IPS-20b (cell line): Measurements from ENCODE around the gene MITF.

Experiments used
- H3K27ac ChIP-seq: one replicate; pipeline ENCODE4 v1.5.1; 2013; ENCODE audit warnings: low read length
- H3K27me3 ChIP-seq: 2 replicates; pipeline ENCODE4 v1.6.1; 2013; ENCODE audit warnings: mild to moderate bottlenecking, low read length, inconsistent platforms; ENCODE audit not compliant: insufficient read depth
- H3K36me3 ChIP-seq: 2 replicates; pipeline ENCODE4 v1.6.1; 2013; ENCODE audit warnings: low read depth, mild to moderate bottlenecking, inconsistent platforms, low read length, moderate library complexity; ENCODE audit not compliant: insufficient read depth
- H3K4me1 ChIP-seq: 2 replicates; pipeline ENCODE4 v1.6.1; 2013; ENCODE audit warnings: mild to moderate bottlenecking, control low read depth, inconsistent platforms, low read length, moderate library complexity; ENCODE audit not compliant: insufficient read depth
- H3K4me3 ChIP-seq: 2 replicates; pipeline ENCODE4 v1.5.1; 2013; ENCODE audit warnings: mild to moderate bottlenecking, low read length, inconsistent platforms
- H3K9ac ChIP-seq: 2 replicates; pipeline ENCODE4 v1.6.1; 2013; ENCODE audit warnings: low read depth, mild to moderate bottlenecking, inconsistent platforms, low read length, moderate library complexity
- H3K9me3 ChIP-seq: 2 replicates; pipeline ENCODE4 v1.6.1; 2013; ENCODE audit warnings: mild to moderate bottlenecking, low read depth, low read length, inconsistent platforms; ENCODE audit not compliant: insufficient read depth

Gene MITF

DNA sequence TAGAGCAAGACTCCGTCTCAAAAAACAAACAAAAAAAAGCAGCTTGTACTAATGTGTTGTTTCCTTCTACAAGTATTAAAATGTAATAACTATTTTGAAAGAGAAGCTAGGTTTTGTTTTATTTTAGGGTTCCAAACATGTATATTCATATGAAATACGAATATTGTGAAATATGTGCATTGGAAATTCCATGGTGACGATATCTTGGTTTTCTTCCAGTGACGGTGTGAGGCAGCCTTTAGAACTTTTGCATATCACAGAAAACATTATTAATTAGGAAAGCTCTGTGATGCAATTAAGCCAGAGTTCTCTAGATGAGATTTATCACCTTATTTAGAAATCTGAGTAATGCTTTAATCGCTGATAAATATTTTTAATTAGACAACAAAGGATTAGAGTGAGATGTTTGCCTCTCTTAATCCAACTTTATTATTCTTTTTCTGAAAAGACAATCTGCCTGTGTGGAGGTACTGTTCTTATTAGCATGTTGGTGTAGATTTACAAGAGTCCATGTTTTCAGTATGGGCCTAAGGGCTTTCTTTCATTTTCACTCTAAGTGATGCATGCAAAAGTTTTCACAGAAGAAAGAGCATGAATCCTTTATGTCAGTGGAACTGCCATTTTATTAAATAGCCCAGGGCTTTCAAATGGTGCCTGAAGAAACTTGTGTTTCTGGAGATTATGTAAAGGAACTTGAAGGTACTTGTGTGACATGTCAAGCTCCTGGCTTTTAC lies 222.6 kb downstream of the MITF start:
- no peaks in the 10 kb centered on the region for H3K9me3 ChIP-seq
- H3K9ac ChIP-seq: no peak overlapping the region
- no peak overlapping the region for H3K4me3 ChIP-seq
- H3K4me1 ChIP-seq: no peaks in the 10 kb centered on the region
- no peaks in the 10 kb centered on the region for H3K27me3 ChIP-seq
- H3K36me3 ChIP-seq: no peaks in the 10 kb centered on the region
- H3K27ac ChIP-seq: no peak overlapping the region

- no peaks in the 10 kb centered on the region for H3K27me3 ChIP-seq
- no peaks in the 10 kb centered on the region for H3K36me3 ChIP-seq
- H3K4me3 ChIP-seq: no peak overlapping the region
- no peaks in the 10 kb centered on the region for H3K4me1 ChIP-seq
- H3K27ac ChIP-seq: no peak overlapping the region
- no peaks in the 10 kb centered on the region for H3K9me3 ChIP-seq
- no peak overlapping the region for H3K9ac ChIP-seq
These were observed 224.4 kb downstream of the MITF start for GRCh38 chr3:69963643-69964042.

DNA sequence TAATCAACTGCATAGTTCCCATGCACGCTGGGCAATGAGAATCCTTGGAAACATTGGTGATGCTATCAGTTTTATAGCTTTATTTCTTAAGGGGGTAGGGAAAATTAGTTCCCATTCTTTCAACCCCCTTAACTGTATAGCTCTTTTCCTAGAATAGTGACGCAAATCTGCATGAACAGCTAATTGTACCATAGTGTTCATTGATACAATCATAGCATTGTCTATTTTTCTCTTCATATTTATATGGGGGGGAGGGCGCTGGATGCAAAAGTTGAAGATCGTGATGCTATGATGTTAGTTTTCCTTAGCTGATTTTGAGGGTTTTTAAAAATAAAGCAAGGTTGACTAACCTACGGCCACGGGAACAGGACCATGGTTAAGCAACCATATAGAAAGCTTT lies 227.9 kb downstream of the MITF start:
- H3K9me3 ChIP-seq: no peaks in the 10 kb centered on the region
- no peaks in the 10 kb centered on the region for H3K36me3 ChIP-seq
- no peaks in the 10 kb centered on the region for H3K4me1 ChIP-seq

GRCh38 chr3:69970827-69971226 lies 231.6 kb downstream of the MITF start:
- no peak overlapping the region for H3K9ac ChIP-seq
- no peaks in the 10 kb centered on the region for H3K4me1 ChIP-seq
- H3K4me3 ChIP-seq: no peak overlapping the region
- no peak overlapping the region for H3K27ac ChIP-seq
- H3K9me3 ChIP-seq: no peaks in the 10 kb centered on the region
- no peaks in the 10 kb centered on the region for H3K27me3 ChIP-seq
- H3K36me3 ChIP-seq: no peaks in the 10 kb centered on the region

More for the DNA sequence above, 227.9 kb downstream of the MITF start:
- Histone ChIP-seq H3K9ac (no peak overlapping the region), H3K27ac (no peak overlapping the region), H3K27me3 (no peaks in the 10 kb centered on the region), H3K4me3 (no peak overlapping the region)

- H3K36me3 ChIP-seq: no peaks in the 10 kb centered on the region
- no peaks in the 10 kb centered on the region for H3K27me3 ChIP-seq
- H3K9me3 ChIP-seq: no peaks in the 10 kb centered on the region; the same call in 1 of the 2 replicates
- H3K4me1 ChIP-seq: no peaks in the 10 kb centered on the region
- no peak overlapping the region for H3K27ac ChIP-seq
- H3K9ac ChIP-seq: no peak overlapping the region
- H3K4me3 ChIP-seq: no peak overlapping the region
These were observed 233.4 kb downstream of the MITF start for GRCh38 chr3:69972672-69973071.

DNA sequence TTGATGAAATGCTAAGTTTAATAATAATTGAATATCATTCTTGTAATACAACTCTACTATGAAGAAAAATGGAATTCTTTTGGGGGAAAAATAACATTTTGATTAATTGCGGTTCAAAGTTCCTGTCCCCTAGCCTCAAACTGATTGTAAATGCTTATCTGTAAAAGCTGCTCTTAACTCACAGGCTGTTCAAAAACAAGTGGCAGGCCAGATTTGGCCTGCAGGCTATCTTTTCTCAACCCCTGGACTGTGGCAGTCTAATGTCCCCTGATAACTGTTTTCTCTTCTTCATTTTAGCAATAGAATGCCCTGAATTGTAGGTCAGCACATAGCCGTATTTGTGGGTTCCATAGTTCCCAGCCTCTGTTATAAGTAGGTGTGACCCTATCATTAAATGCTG lies 236.8 kb downstream of the MITF start:
- Histone ChIP-seq H3K27me3 (0 out of 2 replicates have a peak, but pooled peaks cover under 1% of the 10 kb centered on the region), H3K27ac (no peak overlapping the region), H3K4me1 (no peaks in the 10 kb centered on the region), H3K9ac (no peak overlapping the region), H3K9me3 (peaks cover 12% of the 10 kb centered on the region), H3K4me3 (no peak overlapping the region), H3K36me3 (no peaks in the 10 kb centered on the region)

DNA sequence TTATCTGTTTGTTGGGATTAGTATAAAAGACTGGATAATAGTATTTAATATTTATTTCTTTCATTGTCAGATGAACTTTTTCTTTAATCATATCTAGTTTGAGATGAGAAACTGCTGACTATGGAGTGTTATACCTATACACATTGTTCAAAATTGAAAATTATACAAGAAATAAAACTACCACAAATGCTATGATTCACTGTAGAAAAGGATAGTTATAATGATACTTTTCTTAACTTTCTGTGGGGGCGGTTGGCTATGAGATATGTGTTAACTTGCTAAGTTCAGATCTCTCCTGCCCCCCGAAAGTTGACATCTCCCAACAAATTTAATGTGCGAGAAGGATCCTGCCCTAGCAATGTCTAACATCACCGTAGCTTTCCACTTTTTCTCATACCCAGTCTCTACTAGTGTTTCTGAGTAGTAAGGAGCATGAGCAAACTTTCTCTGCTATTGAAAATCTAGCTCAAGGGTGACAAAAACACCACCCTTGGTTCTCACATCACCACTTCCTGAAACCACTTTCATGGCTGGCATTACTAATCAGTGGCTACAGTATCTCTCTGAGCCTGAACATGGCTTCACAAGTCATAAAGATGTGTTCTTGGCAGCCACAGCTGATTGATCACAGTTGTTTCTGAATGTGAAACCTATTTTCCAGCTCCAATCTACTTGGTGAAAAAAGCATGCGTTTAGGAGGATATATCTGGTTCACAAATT lies 244.4 kb downstream of the MITF start:
- Histone ChIP-seq H3K4me1 (peaks cover 3% of the 10 kb centered on the region; the same call in 1 of the 2 replicates), H3K9ac (no peak overlapping the region), H3K36me3 (no peaks in the 10 kb centered on the region), H3K27me3 (peaks cover 47% of the 10 kb centered on the region), H3K27ac (no peak overlapping the region), H3K9me3 (peaks cover 7% of the 10 kb centered on the region), H3K4me3 (no peak overlapping the region)

- Histone ChIP-seq H3K4me3 (no peak overlapping the region), H3K4me1 (peaks cover 3% of the 10 kb centered on the region; the same call in 1 of the 2 replicates), H3K27me3 (peaks cover 47% of the 10 kb centered on the region), H3K36me3 (no peaks in the 10 kb centered on the region), H3K9me3 (no peaks in the 10 kb centered on the region), H3K27ac (no peak overlapping the region), H3K9ac (no peak overlapping the region)
These were observed 246.0 kb downstream of the MITF start for GRCh38 chr3:69985266-69985665.

GRCh38 chr3:69986419-69986818 lies 247.2 kb downstream of the MITF start:
- H3K27ac ChIP-seq: no peak overlapping the region
- H3K4me3 ChIP-seq: no peak overlapping the region
- no peaks in the 10 kb centered on the region for H3K36me3 ChIP-seq
- H3K9me3 ChIP-seq: no peaks in the 10 kb centered on the region
- peaks cover 3% of the 10 kb centered on the region; the same call in 1 of the 2 replicates for H3K4me1 ChIP-seq
- no peak overlapping the region for H3K9ac ChIP-seq
- H3K27me3 ChIP-seq: peaks cover 42% of the 10 kb centered on the region

GRCh38 chr3:69987833-69988232 lies 248.6 kb downstream of the MITF start:
- H3K27me3 ChIP-seq: peaks cover 30% of the 10 kb centered on the region
- peaks cover 3% of the 10 kb centered on the region; the same call in 1 of the 2 replicates for H3K4me1 ChIP-seq
- H3K27ac ChIP-seq: no peak overlapping the region
- H3K9me3 ChIP-seq: no peaks in the 10 kb centered on the region
- no peak overlapping the region for H3K9ac ChIP-seq
- no peaks in the 10 kb centered on the region for H3K36me3 ChIP-seq
- H3K4me3 ChIP-seq: no peak overlapping the region

DNA sequence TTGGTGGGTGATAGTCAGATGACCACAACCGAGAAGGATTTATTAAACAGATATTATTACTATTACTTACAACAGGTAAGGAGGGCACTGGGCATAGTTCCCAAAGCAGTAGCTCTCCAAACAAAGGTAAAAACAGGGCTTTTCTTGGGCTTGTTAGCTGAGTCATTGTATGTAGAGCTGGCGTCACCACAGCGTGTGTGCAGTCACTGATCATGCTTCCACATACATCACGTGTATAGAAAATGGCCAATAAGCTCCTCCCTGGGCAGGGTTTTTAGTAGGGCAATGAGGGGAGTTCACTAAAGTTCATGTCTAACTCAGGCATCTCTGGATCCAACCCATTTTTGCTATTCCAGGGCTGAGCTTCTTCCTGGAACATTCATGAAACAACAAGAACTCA lies 254.5 kb downstream of the MITF start:
- no peak overlapping the region for H3K27ac ChIP-seq
- H3K27me3 ChIP-seq: no peaks in the 10 kb centered on the region
- H3K4me1 ChIP-seq: peaks cover 5% of the 10 kb centered on the region; the same call in 1 of the 2 replicates
- no peak overlapping the region for H3K9ac ChIP-seq
- no peaks in the 10 kb centered on the region for H3K36me3 ChIP-seq
- H3K4me3 ChIP-seq: no peak overlapping the region
- H3K9me3 ChIP-seq: no peaks in the 10 kb centered on the region

GRCh38 chr3:69994919-69995318 lies 255.7 kb downstream of the MITF start:
- Histone ChIP-seq H3K9me3 (no peaks in the 10 kb centered on the region), H3K27ac (no peak overlapping the region), H3K27me3 (no peaks in the 10 kb centered on the region), H3K4me3 (no peak overlapping the region), H3K36me3 (no peaks in the 10 kb centered on the region), H3K9ac (no peak overlapping the region), H3K4me1 (peaks cover 9% of the 10 kb centered on the region; the same call in 1 of the 2 replicates)
